DMS53 treated with DMSO at 0.1 percent for 48 hours (cell line): Measurements from ENCODE around the gene C9.
A peak's percentile ranks its signal among the peaks of the same experiment; 100 is the strongest.
"Not testable (repeated sequence)": the region's sequence is repeated elsewhere in the genome, so short reads cannot be mapped to it uniquely, and the experiment has no call there.

Source experiments
- DNase-seq: peaks from one replicate; lab custom pipeline; 2025; ENCODE audit not compliant: unreplicated experiment; lab: John Stamatoyannopoulos, UW

Gene C9

GRCh38 chr5:39373791-39374190, 9.5 kb upstream of the C9 start:
- DNase-seq, result no peak

GRCh38 chr5:39371367-39371635, 7.0 kb upstream of the C9 start:
- DNase-seq, result no peak

GRCh38 chr5:39370555-39371366, 6.5 kb upstream of the C9 start:
- DNase-seq, result peak; percentile 35

- no peak for DNase-seq
Observed at GRCh38 chr5:39369123-39369815, 5.0 kb upstream of the C9 start.

- DNase-seq, result no peak
Observed at GRCh38 chr5:39368116-39368515, 3.8 kb upstream of the C9 start.

- no peak for DNase-seq
Observed at GRCh38 chr5:39367711-39368110, 3.4 kb upstream of the C9 start.

- no peak for DNase-seq
Observed at GRCh38 chr5:39363217-39363616, 1.1 kb downstream of the C9 start.

GRCh38 chr5:39362646-39363045, 1.6 kb downstream of the C9 start:
- no peak for DNase-seq

GRCh38 chr5:39361306-39361705, 3.0 kb downstream of the C9 start:
- DNase-seq, result no peak

GRCh38 chr5:39360471-39361111, 3.7 kb downstream of the C9 start:
- DNase-seq, result no peak

GRCh38 chr5:39356263-39356662, 8.0 kb downstream of the C9 start:
- no peak for DNase-seq

GRCh38 chr5:39355324-39355723, 9.0 kb downstream of the C9 start:
- DNase-seq, result no peak

- DNase-seq, result no peak
Observed at GRCh38 chr5:39353717-39354399, 10.4 kb downstream of the C9 start.

GRCh38 chr5:39352951-39353350, 11.3 kb downstream of the C9 start:
- no peak for DNase-seq

- DNase-seq, result no peak
Observed at GRCh38 chr5:39352170-39352569, 12.1 kb downstream of the C9 start.

GRCh38 chr5:39349484-39349883, 14.8 kb downstream of the C9 start:
- no peak for DNase-seq

GRCh38 chr5:39342460-39342859, 21.8 kb downstream of the C9 start:
- DNase-seq, result no peak

GRCh38 chr5:39341896-39342295, 22.4 kb downstream of the C9 start:
- no peak for DNase-seq

- DNase-seq, result no peak
Observed at GRCh38 chr5:39340506-39340905, 23.8 kb downstream of the C9 start.

- DNase-seq, result no peak
Observed at GRCh38 chr5:39337252-39337915, 26.9 kb downstream of the C9 start.

- DNase-seq, result not testable (repeated sequence)
Observed at GRCh38 chr5:39334296-39334695, 30.0 kb downstream of the C9 start.
